Uterus (tissue), 2 donors: ENCODE results near the gene FAM209A.

ENCODE experiments used
- CTCF ChIP-seq, 4 experiments: fragments of 200-600 bp in 2 of 4; fragments of 450-650 bp in 2 of 4; sonication (generic) in 2 of 4; IDR thresholded peaks; one replicate each; pipeline ENCODE4 v1.5.1; 2016 to 2019; ENCODE audit warnings: antibody characterized with exemption in 4 of 4, mild to moderate bottlenecking in 2 of 4, moderate library complexity in 1 of 4
- POLR2A ChIP-seq, 2 donors: fragments of 450-650 bp; IDR thresholded peaks; one replicate each; pipeline ENCODE4 v1.6.1; 2016; ENCODE audit warnings: antibody characterized with exemption in 2 of 2, mild to moderate bottlenecking in 1 of 2, moderate library complexity in 1 of 2

- TF ChIP-seq CTCF (IDR thresholded peaks at IDR 0.05) (no peak), POLR2A (IDR thresholded peaks at IDR 0.05) (no peak)
Measured at GRCh38 chr20:56488566-56488965, 36.0 kb upstream of the FAM209A start.
